PC-9 (cell line): Measurements from ENCODE around the gene ADNP. TPM values are rescaled to one million over a fixed set of nuclear protein-coding genes. Genes with fewer than 3 reads are reported as not detected.

ENCODE experiments used
- BruUV-seq: library from RNA; stranded (reverse); fragments of 400-500 nt; replicated peaks from 2 replicates; lab custom pipeline; 2021; lab: Mats Ljungman, UMichigan
- CTCF ChIA-PET: fragments of 300-600 bp; sonication (Branson Sonifier 250); formaldehyde crosslinking; loops from one replicate; lab custom pipeline; 2022; ENCODE audit warnings: antibody characterized with exemption; lab: Charles Lee
- POLR2A ChIA-PET: fragments of 300-600 bp; sonication (Branson Sonifier 250); formaldehyde crosslinking; loops from one replicate; lab custom pipeline; 2022; ENCODE audit warnings: antibody characterized with exemption; ENCODE audit not compliant: unreplicated experiment; lab: Charles Lee
- DNase-seq, 2 experiments: peaks; one replicate each; pipeline versions ENCODE4 v3.0.0 to v3.0.0-alpha.2; 2015 to 2022; ENCODE audit warnings: mixed read lengths in 1 of 2
- H2AFZ ChIP-seq: fragments of 200-600 bp; sonication (generic); 2 replicates; pipeline ENCODE4 v1.8.1; 2017; ENCODE audit warnings: antibody characterized with exemption
- H3F3A ChIP-seq: fragments of 200-600 bp; sonication (generic); 2 replicates; pipeline ENCODE4 v1.8.1; 2017; ENCODE audit warnings: antibody characterized with exemption, mild to moderate bottlenecking, low read depth; ENCODE audit not compliant: insufficient read depth
- H3K27ac ChIP-seq: fragments of 200-600 bp; sonication (generic); 2 replicates; pipeline ENCODE4 v1.6.1; 2016; ENCODE audit warnings: mixed run types
- H3K27me3 ChIP-seq: fragments of 200-600 bp; sonication (generic); 2 replicates; pipeline ENCODE4 v1.6.1; 2016; ENCODE audit warnings: low read depth, mixed run types; ENCODE audit not compliant: insufficient read depth
- H3K36me3 ChIP-seq: fragments of 200-600 bp; sonication (generic); 2 replicates; pipeline ENCODE4 v1.6.1; 2016; ENCODE audit warnings: low read depth, mixed run types
- H3K4me1 ChIP-seq: fragments of 200-600 bp; sonication (generic); replicated peaks from 2 replicates; pipeline ENCODE4 v1.6.1; 2016; ENCODE audit warnings: mixed run types; ENCODE audit not compliant: insufficient read depth
- H3K4me2 ChIP-seq: fragments of 200-600 bp; sonication (generic); 2 replicates; pipeline ENCODE4 v1.6.1; 2017; ENCODE audit warnings: mixed run types
- H3K4me3 ChIP-seq: fragments of 200-600 bp; sonication (generic); 2 replicates; pipeline ENCODE4 v1.6.1; 2016; ENCODE audit warnings: mixed run types
- H3K79me2 ChIP-seq: fragments of 200-600 bp; sonication (generic); 2 replicates; pipeline ENCODE4 v1.6.1; 2017; ENCODE audit warnings: low read depth, mixed run types
- H3K9me2 ChIP-seq: fragments of 200-600 bp; sonication (generic); 2 replicates; pipeline ENCODE4 v1.8.1; 2017; ENCODE audit warnings: mild to moderate bottlenecking; ENCODE audit not compliant: insufficient read depth
- H3K9me3 ChIP-seq: fragments of 200-600 bp; sonication (generic); 2 replicates; pipeline ENCODE4 v1.8.1; 2016; ENCODE audit warnings: low read depth; ENCODE audit not compliant: insufficient read depth
- H4K20me1 ChIP-seq: fragments of 200-600 bp; sonication (generic); 2 replicates; pipeline ENCODE4 v1.8.1; 2017; ENCODE audit not compliant: insufficient read depth
- EZH2 ChIP-seq: fragments of 200-600 bp; sonication (generic); IDR thresholded peaks from 2 replicates; pipeline ENCODE4 v1.8.0; 2017; ENCODE audit warnings: antibody characterized with exemption, low read depth
- intact Hi-C: fragments of 100-400 bp; cut with micrococcal nuclease; formaldehyde crosslinking; loops from one replicate; pipeline ENCODE4 v1.10.0; 2022; ENCODE audit not compliant: unreplicated experiment
- total RNA-seq: library from RNA; stranded (reverse); gene quantifications from 2 replicates; pipeline ENCODE4 v1.2.3, GENCODE V29; 2021
- TF ChIP-seq, protein P1 (sequence below): fragments of 200-600 bp; sonication (generic); conservative IDR thresholded peaks from 2 replicates; pipeline ENCODE4 v1.6.1; 2017; ENCODE audit warnings: mixed run types, antibody characterized with exemption, mild to moderate bottlenecking, moderate library complexity

Gene ADNP
- total RNA-seq, 1 experiment from 2014 or later, result 104 TPM

DNA sequence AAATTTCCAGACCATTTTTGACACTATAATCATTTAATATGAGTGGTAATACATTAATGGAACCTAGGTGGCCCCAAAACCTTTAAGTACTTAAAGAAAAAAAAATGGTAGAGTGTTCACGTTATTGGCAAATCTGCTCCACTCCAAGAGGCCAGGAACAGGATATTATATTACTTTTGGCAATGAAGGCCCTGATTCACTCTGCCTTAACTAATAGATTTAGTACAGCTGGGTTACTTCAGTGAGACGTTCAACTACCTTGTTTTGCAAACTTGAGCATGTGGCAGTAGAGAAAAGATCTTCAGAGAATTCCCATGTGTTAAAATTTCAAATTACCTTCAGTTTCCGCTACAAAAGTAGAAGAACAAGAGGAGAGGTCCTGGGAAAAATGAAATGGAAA, 12.8 kb downstream of the ADNP start:
- H3K27me3 ChIP-seq, result no peaks in the 10 kb centered on the region
- POLR2A ChIA-PET, result no interaction called here
- BruUV-seq, result no TSS peak
- TF ChIP-seq, protein P1, sequence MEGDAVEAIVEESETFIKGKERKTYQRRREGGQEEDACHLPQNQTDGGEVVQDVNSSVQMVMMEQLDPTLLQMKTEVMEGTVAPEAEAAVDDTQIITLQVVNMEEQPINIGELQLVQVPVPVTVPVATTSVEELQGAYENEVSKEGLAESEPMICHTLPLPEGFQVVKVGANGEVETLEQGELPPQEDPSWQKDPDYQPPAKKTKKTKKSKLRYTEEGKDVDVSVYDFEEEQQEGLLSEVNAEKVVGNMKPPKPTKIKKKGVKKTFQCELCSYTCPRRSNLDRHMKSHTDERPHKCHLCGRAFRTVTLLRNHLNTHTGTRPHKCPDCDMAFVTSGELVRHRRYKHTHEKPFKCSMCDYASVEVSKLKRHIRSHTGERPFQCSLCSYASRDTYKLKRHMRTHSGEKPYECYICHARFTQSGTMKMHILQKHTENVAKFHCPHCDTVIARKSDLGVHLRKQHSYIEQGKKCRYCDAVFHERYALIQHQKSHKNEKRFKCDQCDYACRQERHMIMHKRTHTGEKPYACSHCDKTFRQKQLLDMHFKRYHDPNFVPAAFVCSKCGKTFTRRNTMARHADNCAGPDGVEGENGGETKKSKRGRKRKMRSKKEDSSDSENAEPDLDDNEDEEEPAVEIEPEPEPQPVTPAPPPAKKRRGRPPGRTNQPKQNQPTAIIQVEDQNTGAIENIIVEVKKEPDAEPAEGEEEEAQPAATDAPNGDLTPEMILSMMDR, result no peak
- no peak for TF ChIP-seq EZH2
- H3K36me3 ChIP-seq, result peaks cover 24% of the 10 kb centered on the region
- H2AFZ ChIP-seq, result no peak overlapping the region
- no peak overlapping the region for H3K4me2 ChIP-seq
- CTCF ChIA-PET, result interaction anchor here (0.6 kb wide), 1 partner anchor 125 kb away, joined by 18 read pairs; no protein-coding TSS in a partner anchor
- no peaks in the 10 kb centered on the region for H3K9me2 ChIP-seq
- no peak overlapping the region for H3K27ac ChIP-seq
- H3K9me3 ChIP-seq, result no peaks in the 10 kb centered on the region
- no peak overlapping the region for H3K4me3 ChIP-seq
- intact Hi-C loops, result no loop called here
- H3F3A ChIP-seq, result peaks cover 6% of the 10 kb centered on the region
- H4K20me1 ChIP-seq, result peaks cover 99% of the 10 kb centered on the region
- H3K4me1 ChIP-seq, result no peaks in the 10 kb centered on the region
- no peak for DNase-seq
- H3K79me2 ChIP-seq, result peaks cover 99% of the 10 kb centered on the region

DNA sequence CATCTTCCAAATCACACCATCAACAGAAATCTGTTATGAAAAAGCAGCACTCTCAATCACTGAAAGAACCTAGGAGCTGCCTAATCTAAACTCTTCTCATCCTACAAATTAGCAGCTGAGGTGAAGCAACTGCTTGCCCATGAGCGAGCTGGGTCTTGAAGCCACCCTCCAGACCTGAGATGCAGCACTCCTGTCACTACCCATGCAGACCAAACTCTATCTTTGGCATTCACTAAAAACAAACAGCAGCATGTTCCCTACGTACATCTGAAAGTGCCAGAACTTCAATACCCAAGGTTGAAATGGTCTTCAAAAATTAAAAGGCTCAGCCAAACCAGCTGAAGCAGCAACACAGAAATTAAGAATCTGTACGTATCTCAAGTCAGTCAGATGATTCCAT, 14.3 kb downstream of the ADNP start:
- TF ChIP-seq EZH2, result no peak
- TF ChIP-seq, protein P1, result no peak

DNA sequence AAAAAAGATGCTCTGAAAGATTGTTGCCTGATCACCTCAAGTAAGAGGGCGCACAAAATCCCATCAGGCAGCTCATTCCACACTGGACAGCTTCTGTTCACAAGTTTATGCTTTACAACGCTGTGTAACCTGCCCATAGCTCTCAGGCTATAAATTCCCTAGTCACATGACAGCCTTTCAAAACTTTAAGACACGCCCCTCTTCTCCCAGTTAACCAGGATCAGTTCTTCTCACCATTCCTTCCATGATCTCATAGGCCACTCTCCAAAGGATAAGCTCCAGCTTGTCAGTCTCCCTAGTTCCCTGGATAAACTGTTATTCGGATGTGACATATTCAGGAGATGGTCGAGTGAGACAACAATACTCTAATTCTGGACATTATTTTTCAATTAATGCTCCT, 15.0 kb downstream of the ADNP start:
- no peak for DNase-seq
- no peak overlapping the region for H3K4me3 ChIP-seq
- peaks cover 9% of the 10 kb centered on the region for H3F3A ChIP-seq
- H3K27ac ChIP-seq, result no peak overlapping the region
- CTCF ChIA-PET, result no interaction called here
- no peak for TF ChIP-seq EZH2
- TF ChIP-seq, protein P1, result no peak
- no peaks in the 10 kb centered on the region for H3K4me1 ChIP-seq
- H3K27me3 ChIP-seq, result no peaks in the 10 kb centered on the region
- peaks cover 27% of the 10 kb centered on the region for H3K36me3 ChIP-seq
- no peaks in the 10 kb centered on the region for H3K9me2 ChIP-seq
- intact Hi-C loops, result no loop called here
- no peak overlapping the region for H2AFZ ChIP-seq
- POLR2A ChIA-PET, result no interaction called here
- no TSS peak for BruUV-seq
- H4K20me1 ChIP-seq, result peaks cover 99% of the 10 kb centered on the region
- H3K9me3 ChIP-seq, result no peaks in the 10 kb centered on the region
- H3K4me2 ChIP-seq, result no peak overlapping the region
- peaks cover 99% of the 10 kb centered on the region for H3K79me2 ChIP-seq

More for the DNA sequence above, 14.3 kb downstream of the ADNP start:
- H3K4me2 ChIP-seq, result no peak overlapping the region
- POLR2A ChIA-PET, result no interaction called here
- no peaks in the 10 kb centered on the region for H3K27me3 ChIP-seq
- no peaks in the 10 kb centered on the region for H3K4me1 ChIP-seq
- H3K9me2 ChIP-seq, result no peaks in the 10 kb centered on the region
- intact Hi-C loops, result no loop called here
- H3K27ac ChIP-seq, result no peak overlapping the region
- H3K79me2 ChIP-seq, result peaks cover 99% of the 10 kb centered on the region
- H2AFZ ChIP-seq, result no peak overlapping the region
- H3K9me3 ChIP-seq, result no peaks in the 10 kb centered on the region
- no TSS peak for BruUV-seq
- H3K36me3 ChIP-seq, result peaks cover 30% of the 10 kb centered on the region
- CTCF ChIA-PET, result no interaction called here
- no peak for DNase-seq
- no peak overlapping the region for H3K4me3 ChIP-seq
- peaks cover 99% of the 10 kb centered on the region for H4K20me1 ChIP-seq
- H3F3A ChIP-seq, result peaks cover 12% of the 10 kb centered on the region
